Measurements from ENCODE around the gene FXYD5.

DNA sequence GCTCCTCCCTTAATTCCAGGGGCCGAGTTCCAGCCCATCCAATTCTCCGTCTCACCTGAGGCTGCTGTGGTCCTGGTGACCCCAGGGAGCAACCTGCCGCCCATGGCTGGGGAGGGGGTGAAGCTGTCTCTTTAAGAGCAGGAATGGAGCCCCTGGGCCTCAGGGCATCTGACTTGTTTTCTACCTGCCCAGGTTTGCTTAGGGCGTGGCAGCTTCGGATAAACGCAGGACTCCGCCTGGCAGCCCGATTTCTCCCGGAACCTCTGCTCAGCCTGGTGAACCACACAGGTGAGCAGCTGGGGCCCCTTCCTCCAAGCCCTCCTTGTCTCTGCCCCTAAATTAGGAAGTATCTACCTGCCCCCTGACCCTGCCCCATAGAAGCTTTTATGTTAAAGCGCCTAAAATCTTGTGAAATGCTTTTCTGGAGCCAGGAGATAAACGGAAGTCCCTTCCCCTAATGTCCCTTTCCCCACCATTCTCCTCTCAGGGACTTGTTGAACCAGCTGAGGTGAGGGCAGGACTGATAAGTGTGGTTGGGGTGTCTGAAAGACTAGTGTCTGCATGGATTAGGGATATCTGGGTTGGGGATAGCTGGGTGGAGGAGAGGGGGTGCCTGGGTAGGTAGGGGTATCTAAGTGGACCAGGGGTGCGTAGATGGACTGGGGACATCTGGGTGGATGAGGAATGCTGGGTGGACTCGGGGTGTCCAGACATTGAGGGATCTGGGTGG lies 38.3 kb upstream of the FXYD5 start:
- TF ChIP-seq CTCF (conservative IDR thresholded peaks at IDR 0.05; ENCODE audit: low read length) = no peak
- TF ChIP-seq EZH2phosphoT487 (IDR thresholded peaks at IDR 0.05; ENCODE audit: borderline replicate concordance) = no peak

Measured in Loucy (cell line).